Left colon (tissue), 2 donors: ENCODE measurements around the gene NR3C1. TPM values are rescaled to one million over a fixed set of nuclear protein-coding genes. Genes with fewer than 3 reads are reported as not detected.
A peak's percentile ranks its signal among the peaks of the same experiment; 100 is the strongest.

ENCODE experiments used
- ATAC-seq: fragments of 200-7000 bp; cut with Tn5 transposase; one replicate; pipeline ENCODE4 v1.9.1; 2020; ENCODE audit warnings: mild to moderate bottlenecking, moderate library complexity
- DNase-seq, 2 donors: peaks; one replicate each; pipeline ENCODE4 v3.0.0-alpha.2; 2020
- intact Hi-C, 2 donors: fragments of 100-400 bp; cut with DNase I in 1 of 2; cut with micrococcal nuclease in 1 of 2; formaldehyde crosslinking; loops; one replicate each; pipeline versions ENCODE4 v1.11.2 to v1.14.0; 2022; cut with DNase I, micrococcal nuclease
- total RNA-seq, 2 donors: library from RNA; stranded (reverse); fragmentation: NEBNext Ultra II Directional; extraction: Animal tissue kit (Norgen Biotek cat#: 25700); gene quantifications; one replicate each; pipeline ENCODE4 v1.2.1, GENCODE V29; 2021
- donor health status: DM: no; HTN: no; CAD: no.
- donor health status: DM: yes; HTN: yes; CAD: no.

Gene NR3C1
- total RNA-seq, 2 donors from 2014 or later, result 19.9 to 26.3 TPM

DNA sequence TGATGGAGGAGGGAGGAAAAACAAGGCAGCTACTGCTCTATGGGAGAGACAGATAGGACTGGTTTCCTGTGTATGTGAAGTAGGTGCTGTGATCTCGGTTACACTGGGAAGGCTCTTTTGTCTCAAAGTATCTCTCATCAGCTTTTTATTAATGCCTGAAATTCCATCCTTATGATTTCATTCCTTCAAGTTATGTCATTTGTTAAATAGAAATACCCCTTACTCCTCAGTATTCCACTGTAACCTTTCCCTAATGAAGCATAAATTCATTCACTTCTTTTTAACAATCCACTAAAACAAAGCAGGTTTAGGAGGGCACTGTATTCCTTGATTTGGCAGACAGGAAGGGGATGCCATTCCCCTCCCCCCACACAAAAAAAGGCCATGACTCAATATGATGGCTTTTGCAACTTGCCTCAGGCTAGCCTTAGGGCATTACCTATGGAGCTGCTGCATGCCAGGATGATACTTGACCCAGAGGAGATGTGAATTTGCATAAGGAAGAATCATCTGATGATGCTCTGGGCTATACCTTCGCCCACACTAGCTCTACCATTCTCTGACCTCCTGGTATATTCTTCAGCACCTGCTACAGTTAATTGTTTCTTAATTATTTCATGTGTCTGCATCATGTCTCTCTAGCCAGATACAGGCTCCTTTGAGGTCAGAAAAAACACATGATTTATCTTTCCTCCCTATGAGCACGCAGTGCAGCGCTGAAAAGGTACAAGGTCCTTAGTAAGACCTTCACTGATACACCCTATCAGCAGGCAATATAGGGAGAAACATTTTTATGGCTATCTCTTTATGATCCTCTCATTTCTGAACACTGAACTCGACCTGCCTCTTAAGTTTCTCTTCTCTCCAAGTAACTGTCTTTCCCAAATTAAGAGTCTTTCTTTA, 26.3 kb downstream of the NR3C1 start:
- ATAC-seq, result peak; percentile 72

DNA sequence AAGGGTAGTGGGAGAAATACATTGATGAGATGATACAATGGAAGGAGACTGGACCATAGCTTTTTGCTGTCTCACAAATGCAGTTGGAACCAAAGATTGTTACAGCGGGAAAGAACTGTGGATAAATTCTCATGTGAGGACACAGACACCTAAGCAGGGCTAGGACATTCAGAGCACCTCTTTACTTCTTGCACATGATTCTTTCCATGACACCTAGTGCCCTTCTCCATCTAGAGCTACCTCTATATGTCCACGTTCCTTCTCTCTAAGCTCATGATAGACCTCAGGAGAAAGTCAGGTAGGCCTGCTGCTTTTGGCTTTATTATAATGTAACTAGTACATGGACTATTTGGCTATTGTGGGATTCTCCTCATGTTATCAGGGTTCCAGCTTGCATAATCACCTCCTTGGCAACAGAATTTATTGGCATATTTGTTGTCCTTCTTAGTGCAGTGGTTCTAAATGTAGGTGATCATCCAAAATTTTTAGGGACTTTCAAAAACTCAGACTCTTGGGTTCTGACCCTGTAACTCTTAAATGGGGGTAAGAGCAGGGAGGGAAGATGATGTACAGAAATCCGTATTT, 27.2 kb downstream of the NR3C1 start:
- DNase-seq (no peak), ATAC-seq (no peak)
- intact Hi-C loops, result no loop called here

More for the DNA sequence above, 26.3 kb downstream of the NR3C1 start:
- DNase-seq, result no peak
- intact Hi-C loops, result no loop called here

DNA sequence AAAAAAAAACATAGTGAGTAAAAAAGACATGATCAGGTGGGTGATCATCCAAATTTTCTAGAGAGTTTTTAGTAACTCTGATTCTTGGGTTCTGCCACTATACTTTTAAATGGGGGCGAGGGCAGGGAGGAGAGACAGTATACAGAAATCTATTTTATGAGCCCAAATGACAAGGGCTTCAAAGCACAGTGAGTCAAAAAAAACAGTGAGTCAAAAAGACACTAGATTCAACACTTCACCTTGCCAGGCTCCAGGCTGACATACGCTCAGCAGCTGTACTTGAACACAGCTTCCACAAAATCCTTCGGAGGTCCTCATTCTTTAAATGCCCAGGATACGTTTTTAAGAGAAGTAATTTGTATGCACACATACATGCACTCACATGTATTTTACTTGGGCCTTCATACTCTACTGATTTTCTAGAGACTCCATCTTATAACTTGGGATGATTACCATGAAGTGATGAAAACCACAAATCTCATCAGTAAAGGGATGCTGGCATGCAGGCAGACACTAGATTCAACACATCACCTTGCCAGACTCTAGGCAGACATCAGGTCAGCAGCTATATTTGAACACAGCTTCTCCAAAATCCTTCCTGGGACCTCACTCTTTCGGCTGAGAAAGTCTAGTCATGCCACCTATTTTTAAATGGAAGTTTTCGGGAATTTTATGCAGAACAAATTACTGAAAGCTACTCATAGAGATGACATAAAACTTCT, 28.8 kb downstream of the NR3C1 start:
- no peak for ATAC-seq

DNA sequence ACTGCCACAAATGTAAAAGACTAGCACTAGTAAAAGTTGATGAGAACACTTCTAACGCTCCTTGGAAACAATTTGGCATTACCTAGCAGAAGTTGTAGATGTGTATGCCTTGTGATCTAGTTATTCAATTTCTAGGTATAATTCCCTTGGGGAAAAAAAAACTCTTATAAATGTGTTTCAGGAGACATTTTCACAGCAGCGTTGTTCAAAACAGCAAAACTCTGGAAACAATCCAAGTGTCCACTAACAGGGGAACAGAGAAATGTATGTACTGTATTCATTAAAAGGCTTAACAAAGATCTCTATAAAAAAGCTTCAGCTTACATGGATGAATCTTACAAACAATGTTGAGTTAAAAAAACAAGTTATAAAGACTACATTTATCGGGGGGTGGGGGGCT, 30.4 kb downstream of the NR3C1 start:
- ATAC-seq, result no peak

More for the DNA sequence above, 28.8 kb downstream of the NR3C1 start:
- intact Hi-C loops, result no loop called here
- no peak for DNase-seq

DNA sequence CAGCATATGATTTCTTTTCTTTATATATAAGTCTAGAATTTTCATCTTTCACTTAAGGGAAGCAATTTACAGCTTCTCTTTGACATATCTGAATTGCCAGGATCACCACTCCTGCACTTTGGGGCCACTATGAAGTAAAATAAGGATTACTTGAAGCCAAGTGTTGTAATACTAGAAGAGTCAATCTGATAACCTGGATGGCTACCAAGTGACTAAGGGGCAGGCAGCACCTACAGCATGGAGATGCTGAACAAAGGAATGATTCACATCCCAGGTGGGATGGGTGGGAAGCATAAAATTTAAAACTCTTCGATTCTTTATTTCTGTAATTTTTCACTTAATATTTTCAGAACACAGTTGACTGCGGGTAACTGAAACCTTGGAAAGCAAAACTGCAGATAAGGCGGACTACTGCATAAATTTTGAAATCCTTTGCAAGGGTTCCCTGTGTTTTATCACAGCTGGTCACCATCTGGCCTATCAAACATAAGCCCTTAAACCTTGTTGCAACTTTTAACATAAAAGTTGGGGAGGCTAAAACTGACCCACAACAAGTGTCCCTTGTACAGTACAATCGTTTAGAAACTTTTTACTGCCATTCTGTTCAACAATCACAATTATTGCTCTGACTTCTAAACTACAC, 31.2 kb downstream of the NR3C1 start:
- DNase-seq (no peak), ATAC-seq (no peak)
- intact Hi-C loops, result no loop called here

More for the DNA sequence above, 30.4 kb downstream of the NR3C1 start:
- DNase-seq, result no peak
- intact Hi-C loops, result no loop called here

DNA sequence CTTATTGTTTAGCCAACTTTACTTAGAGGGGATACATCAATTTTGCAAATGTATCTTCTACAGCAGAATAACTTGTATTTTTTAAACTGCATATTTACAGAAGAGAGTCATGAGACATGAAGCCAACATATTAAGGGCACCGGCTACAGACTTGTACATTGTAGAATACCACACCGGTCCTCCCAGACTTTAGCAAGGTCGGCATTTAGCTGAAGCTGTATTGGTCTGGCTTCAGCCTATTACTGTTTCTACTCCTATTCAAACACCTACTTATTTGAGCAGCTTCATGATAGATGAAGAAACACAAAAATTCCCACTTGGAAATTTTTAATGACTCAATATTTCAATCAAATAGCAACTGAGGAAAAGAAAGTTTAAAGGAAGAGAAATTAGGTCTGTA, 33.0 kb downstream of the NR3C1 start:
- DNase-seq, result no peak
- intact Hi-C loops, result no loop called here

DNA sequence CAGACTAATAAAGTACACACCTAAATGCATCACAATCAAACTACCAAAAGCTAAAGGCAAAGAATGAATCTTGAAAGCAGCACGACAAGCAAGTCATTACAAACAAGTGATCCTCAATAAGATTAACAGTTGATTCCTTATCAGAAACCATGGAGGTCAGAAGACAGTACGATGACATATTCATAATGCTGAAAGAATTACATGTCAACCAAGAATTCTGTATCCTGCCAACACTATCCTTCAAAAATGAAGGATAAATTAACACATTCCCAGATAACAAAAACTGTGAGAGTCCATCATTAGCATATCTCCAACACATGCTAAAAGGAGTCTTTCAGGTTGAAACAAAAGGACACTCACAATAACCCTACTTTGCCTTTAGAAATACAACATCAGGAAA, 39.4 kb downstream of the NR3C1 start:
- DNase-seq, result no peak
- ATAC-seq, result no peak
- intact Hi-C loops, result no loop called here

More for the DNA sequence above, 33.0 kb downstream of the NR3C1 start:
- no peak for ATAC-seq

DNA sequence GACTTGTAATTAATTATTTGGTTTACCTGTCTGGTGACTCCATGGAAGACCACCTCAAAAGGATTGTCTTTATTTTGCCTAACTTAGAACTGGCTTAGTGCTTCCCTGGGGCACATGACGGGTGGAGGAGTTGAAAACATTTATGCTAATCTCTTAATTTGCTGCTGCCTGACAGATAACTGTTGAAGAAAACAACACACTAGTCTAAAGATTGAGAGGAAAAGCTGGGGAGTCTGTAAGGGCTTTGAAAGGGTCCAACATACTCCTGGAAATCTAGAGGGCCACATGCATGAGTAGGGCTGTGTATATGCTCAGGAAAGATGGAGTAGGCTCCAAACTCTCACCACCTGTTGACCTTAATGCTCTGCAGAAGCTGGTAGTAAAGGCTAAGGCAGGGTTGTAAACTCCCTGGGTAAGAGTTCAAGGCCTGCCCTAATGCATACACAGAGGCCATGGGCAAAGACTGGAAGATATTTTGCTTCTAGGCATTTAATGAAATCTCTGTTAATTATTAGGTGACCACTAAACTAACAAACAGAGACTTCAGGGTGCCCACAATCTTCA, 40.7 kb downstream of the NR3C1 start:
- DNase-seq, result no peak
- no peak for ATAC-seq
- intact Hi-C loops, result no loop called here

DNA sequence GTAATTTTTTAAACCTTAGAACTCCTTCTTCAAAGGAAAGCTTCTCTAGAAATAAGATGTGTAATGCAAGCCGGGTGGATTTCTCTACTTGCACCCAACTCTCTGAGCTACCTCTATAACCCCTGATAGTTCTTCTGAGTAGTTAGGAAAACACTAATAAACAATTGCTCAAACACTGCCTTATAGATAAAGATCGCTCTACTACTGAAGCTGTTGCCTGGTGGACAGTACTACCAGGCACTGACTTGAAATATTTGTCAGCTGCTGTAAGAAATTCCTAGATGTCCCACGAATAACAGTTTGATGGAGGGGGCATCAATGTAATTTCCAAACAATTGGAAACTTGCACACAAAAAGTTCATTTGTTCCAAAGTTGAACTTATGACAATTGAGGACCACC, 42.0 kb downstream of the NR3C1 start:
- DNase-seq, result no peak
- intact Hi-C loops, result no loop called here
- no peak for ATAC-seq

DNA sequence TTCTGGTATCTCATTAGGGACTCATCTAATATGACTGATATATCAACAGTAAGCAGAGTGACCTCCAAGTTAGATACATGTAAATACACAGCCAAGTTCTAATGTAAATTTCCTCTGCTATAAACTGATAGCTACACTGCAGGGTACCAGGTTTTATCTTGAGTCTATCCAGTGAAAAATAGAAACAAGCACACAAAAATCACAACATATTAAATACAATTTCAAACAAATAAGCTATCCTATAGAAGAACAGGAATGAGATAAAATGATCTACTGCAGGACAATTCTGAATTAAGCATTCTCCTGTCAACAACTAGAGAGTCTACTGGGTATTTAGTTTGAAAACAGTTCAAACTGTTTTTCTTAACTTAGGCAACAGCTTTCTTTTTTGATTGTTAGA, 42.7 kb downstream of the NR3C1 start:
- ATAC-seq, result no peak
- intact Hi-C loops, result no loop called here
- no peak for DNase-seq

DNA sequence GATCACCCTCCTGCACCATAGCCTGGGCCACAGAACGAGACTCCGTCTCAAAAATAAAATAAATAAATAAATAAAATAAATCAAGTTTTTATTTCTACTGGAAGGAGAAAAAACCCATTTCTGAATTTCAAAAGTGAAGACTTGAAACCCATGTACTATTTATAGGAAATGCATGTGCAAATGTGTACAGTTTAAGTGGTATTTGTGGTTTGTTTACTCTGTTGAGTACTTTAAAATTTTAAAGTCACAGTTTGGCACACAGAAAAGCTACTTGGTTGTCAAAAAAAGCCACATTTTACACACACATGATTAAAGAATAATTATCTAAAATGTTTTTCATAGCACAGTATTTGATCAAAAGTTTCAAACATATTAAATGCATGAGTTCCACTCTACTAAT, 43.6 kb downstream of the NR3C1 start:
- DNase-seq, result no peak
- intact Hi-C loops, result no loop called here
- ATAC-seq, result no peak

DNA sequence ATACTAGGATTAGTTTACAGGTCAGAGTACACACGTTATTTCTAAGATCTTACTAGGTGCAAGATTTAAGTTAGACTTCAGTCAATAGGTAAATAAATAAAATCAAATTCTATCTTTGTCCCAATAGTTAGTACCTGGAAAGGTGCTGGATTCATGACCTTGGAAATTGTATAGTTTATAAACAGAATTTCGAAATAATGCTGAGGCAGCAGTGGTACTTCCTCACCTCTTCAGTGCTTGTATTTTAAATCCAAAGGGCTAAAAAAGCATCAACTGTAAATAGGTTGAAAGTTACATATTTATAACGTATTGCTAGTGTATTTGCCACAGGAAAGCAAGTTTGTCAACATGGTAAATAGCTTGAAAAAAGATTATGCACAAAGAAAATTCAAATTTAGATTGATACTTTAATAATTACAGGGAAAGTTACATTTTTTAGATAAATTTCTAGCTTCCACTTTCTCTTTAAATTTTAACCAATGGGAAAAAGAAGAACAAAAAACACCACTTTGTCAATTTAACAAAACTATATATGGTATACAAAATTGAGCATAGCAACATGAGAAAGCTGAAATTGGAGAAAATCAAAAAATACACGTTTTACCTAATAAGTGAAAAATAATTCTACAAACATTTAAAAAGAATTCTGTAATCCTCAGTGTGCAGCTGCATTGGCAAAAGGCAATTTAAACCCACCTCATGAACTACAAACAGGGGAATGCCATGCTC, 46.5 kb downstream of the NR3C1 start:
- intact Hi-C loops, result no loop called here
- ATAC-seq (no peak), DNase-seq (no peak)

DNA sequence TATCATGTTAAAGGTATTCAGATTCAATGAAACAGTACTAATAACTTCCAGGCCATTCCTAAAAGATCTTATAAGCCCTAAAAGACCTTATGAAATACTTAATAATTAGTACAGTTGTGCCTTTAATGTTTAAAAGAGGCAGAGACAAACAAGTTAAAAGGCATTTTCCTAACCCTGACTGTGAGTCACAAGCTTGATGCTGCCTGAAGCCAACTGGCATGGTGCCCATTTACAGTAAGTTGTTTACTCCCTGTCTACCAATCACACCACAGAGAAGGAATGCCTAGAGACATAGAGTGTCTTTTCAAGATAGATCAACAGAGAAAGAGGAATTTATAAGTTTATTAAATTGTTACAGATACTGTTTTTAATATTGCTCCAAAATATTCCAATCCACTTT, 47.8 kb downstream of the NR3C1 start:
- intact Hi-C loops, result no loop called here
- DNase-seq (peak; percentile 21 to 39), ATAC-seq (no peak)

DNA sequence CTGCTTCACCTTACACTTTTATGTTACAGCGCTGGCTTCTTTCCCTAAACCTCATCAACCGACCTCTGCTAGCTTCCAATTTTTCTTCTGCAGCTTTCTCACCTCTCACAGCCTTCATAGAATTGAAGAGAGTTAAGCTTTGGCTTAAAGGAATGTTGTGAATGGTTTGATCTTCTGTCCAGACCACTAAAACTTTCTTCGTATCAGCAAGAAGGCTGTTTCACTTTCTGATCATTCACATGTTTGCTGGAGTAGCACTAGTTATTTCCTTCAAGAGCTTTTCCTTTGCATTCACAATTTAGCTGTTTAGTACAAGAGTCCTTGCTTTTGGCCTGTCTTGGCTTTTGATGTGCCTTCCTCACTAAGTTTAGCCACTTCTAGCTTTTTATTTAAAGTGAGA, 49.5 kb downstream of the NR3C1 start:
- intact Hi-C loops, result no loop called here
- DNase-seq, result no peak
- no peak for ATAC-seq

DNA sequence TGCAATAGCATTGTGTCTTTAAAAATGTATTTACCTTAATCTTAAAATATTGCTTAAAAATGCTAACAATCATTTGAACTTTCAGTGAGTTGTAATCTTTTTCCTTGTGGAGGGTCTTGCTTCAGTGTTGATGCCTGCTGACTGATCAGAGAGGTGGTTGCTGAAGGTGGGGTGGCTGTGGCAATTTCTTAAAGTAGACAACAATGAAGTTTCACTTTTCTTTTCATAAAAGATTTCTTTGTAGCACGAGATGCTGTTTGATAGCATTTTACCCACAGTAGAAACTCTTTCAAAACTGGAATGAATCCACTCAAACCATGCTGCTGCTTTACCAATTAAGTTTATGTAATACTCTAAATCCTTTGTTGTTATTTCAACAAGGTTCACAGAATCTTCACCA, 50.8 kb downstream of the NR3C1 start:
- DNase-seq, result no peak
- intact Hi-C loops, result no loop called here
- ATAC-seq, result no peak

DNA sequence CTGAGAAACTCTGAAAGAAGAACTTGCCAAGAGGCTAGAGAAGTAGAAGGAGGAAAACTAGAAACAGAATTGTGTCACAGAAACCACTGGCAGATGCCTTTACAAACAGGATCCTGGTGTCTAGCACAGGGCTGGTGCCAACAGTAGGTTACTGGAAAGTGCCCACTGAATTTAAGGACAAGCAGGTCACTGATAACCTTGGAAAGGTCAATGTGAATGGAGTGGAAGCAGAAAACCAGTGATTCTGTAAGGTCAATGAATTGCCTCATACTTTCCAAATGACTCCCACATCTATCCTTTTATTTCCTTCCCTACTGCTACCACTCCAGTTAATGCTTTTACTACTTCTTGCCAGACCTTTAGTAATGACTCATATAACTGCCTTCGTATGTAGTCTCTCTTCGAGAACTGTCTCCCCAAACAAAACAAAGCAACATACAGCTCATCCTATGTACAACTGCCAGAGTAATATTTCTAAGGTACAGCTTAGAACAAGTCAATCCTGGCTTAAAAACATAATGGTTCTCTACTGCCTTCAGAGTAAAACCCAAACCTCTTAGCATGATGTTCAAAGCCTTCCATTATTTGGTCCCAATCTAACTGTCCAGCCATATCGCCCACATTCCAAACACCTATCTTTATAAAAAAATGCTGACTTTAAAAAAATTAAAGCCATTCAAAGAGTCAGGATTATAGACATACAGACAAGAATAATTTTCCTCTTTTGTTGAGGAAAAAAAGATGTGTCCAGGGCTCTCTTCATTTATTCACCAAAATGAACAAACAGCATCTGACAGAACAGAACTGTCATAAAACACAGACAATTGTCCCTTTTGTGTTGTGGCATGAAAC, 52.5 kb downstream of the NR3C1 start:
- intact Hi-C loops, result no loop called here
- DNase-seq, result no peak
- no peak for ATAC-seq

DNA sequence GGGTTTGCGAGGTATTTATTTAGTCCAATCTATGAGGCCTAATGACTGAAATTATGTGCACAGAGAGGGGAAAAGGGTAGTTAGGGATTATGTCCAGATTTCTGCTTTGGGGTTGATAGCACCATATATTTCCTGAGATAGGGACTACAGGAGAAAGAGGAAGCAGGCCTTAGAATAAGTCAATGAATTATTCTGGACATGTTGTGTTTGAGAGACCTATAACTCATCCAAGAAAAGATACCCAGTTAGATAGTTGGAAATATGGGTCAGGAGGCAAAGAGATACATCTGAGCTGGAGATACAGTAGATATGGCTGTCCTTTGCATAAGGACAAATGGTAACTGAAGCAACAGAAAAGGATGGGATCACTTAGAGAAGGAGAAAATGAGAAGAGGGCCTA, 53.1 kb downstream of the NR3C1 start:
- DNase-seq, result no peak
- no peak for ATAC-seq
- intact Hi-C loops, result no loop called here

DNA sequence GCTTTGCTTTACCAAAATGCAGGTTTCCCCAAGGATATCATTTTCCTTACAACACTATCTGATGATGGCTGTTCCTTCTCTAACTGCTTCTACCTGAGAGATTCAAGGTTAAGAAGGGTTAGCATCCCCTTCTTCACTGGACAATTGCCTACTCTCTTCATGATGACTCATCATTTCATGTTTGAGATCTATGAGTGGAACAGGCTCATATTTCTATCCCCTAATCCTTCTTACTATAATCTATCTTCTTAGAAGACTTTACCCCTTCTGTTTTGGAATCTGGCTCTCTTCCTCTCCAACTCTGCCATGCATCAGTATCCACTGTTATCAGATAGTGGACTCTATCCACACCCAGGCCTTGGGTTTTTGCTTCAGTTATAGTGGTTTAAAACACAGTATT, 54.3 kb downstream of the NR3C1 start:
- no peak for ATAC-seq
- DNase-seq, result no peak
- intact Hi-C loops, result no loop called here
